Measurements from ENCODE around the gene NFATC2.

DNA sequence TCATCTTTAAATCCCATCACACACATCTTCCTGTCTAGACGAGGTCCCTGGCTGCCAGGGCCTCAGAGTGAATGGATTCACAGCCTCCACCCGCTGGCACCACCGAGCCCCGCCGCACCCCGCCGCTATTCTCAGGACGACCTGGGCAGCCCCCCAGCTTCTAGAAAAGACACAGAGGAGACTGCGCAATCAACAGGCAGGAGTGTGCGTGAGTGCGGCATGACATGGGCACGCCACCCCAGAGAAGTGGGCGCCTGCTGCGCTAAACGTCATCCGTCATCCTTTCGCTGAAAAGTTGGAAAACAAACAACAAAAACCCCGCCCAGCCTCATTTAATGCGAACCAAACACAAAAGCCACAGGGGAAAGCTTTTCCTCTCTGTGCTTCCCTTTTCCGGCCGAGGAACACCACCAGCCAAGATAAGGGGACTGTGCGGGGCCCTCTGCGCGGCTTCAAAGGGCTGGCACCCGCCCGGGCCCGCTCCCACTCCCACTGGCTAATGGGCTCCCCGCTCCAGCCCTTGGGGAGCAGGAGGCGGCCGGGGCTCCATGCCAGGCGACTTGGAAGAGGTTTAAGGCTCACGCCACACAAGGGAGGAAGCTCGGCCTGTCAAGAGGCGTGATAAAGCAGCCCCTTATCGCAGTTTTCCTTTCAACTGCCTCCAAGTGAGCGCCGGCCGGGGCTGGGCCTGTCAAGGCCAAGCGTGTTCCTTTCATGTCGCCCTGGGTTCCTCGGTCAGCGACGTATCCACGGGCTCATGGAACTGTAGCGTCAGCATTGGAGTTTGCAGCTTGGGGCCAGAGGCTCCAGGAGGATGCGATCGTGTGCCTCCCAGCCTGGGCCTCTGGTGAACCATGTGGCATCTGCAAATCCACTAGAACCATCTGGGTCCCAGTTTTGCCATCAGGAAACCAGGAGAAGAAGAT is 50.1 kb downstream of the NFATC2 start:
- TF ChIP-seq SP1 (IDR thresholded peaks at IDR 0.05; ENCODE audit: low read depth, low read length): no peak
- TF ChIP-seq RAD21 (IDR thresholded peaks at IDR 0.05 in 1 of 2, conservative IDR thresholded peaks at IDR 0.05 in 1 of 2; ENCODE audit: low read depth in 2 of 2, low read length in 2 of 2): no peak
- no peak for TF ChIP-seq GTF2F1 (IDR thresholded peaks at IDR 0.05; ENCODE audit: borderline replicate concordance, low read depth, low read length)
- TF ChIP-seq, protein P1, sequence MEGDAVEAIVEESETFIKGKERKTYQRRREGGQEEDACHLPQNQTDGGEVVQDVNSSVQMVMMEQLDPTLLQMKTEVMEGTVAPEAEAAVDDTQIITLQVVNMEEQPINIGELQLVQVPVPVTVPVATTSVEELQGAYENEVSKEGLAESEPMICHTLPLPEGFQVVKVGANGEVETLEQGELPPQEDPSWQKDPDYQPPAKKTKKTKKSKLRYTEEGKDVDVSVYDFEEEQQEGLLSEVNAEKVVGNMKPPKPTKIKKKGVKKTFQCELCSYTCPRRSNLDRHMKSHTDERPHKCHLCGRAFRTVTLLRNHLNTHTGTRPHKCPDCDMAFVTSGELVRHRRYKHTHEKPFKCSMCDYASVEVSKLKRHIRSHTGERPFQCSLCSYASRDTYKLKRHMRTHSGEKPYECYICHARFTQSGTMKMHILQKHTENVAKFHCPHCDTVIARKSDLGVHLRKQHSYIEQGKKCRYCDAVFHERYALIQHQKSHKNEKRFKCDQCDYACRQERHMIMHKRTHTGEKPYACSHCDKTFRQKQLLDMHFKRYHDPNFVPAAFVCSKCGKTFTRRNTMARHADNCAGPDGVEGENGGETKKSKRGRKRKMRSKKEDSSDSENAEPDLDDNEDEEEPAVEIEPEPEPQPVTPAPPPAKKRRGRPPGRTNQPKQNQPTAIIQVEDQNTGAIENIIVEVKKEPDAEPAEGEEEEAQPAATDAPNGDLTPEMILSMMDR (IDR thresholded peaks at IDR 0.05; ENCODE audit: control extremely low read depth in 1 of 3, insufficient read depth in 1 of 3, low read depth in 1 of 3, low read length in 3 of 3): no peak
- TF ChIP-seq TAF1 (IDR thresholded peaks at IDR 0.05; ENCODE audit: low read depth, low read length): no peak
- TF ChIP-seq HDAC2 (IDR thresholded peaks at IDR 0.05; ENCODE audit: borderline replicate concordance in 1 of 2, low read depth in 2 of 2, low read length in 2 of 2): no peak
- TF ChIP-seq POLR2A (IDR thresholded peaks at IDR 0.05; ENCODE audit: control extremely low read depth in 1 of 2, low read depth in 2 of 2, low read length in 2 of 2): no peak
- TF ChIP-seq KDM4A (IDR thresholded peaks at IDR 0.05; ENCODE audit: low read depth, low read length, severe bottlenecking): no peak
